HCT116 (cell line): ENCODE results near the gene CATSPERZ.

ENCODE experiments used
- CEBPB ChIP-seq: IDR thresholded peaks from 2 replicates; pipeline ENCODE4 v1.6.1; 2012; ENCODE audit warnings: low read depth
- EZH2 ChIP-seq: fragments of 200-600 bp; sonication (generic); IDR thresholded peaks from 2 replicates; pipeline ENCODE4 v1.6.1; 2017; ENCODE audit warnings: antibody characterized with exemption, mixed run types
- POLR2A ChIP-seq: IDR thresholded peaks from 2 replicates; pipeline ENCODE4 v1.7.0; 2011; ENCODE audit warnings: borderline replicate concordance; ENCODE audit not compliant: insufficient read depth, insufficient read length; ENCODE audit errors: extremely low read depth
- SIN3A ChIP-seq: IDR thresholded peaks from 2 replicates; pipeline ENCODE4 v1.6.1; 2012; ENCODE audit warnings: low read depth
- TF ChIP-seq, protein P1 (sequence below), 3 experiments: fragments of 200-600 bp in 1 of 3; sonication (generic) in 1 of 3; IDR thresholded peaks in 2 of 3; conservative IDR thresholded peaks in 1 of 3; 2 replicates each; pipeline ENCODE4 v1.5.1; 2012 to 2017; ENCODE audit warnings: low read depth in 2 of 3, low read length in 2 of 3, antibody characterized with exemption in 1 of 3, borderline replicate concordance in 1 of 3, control low read depth in 1 of 3, mild to moderate bottlenecking in 1 of 3, mixed read lengths in 1 of 3, mixed run types in 1 of 3, moderate library complexity in 1 of 3; ENCODE audit not compliant: insufficient read depth in 1 of 3

DNA sequence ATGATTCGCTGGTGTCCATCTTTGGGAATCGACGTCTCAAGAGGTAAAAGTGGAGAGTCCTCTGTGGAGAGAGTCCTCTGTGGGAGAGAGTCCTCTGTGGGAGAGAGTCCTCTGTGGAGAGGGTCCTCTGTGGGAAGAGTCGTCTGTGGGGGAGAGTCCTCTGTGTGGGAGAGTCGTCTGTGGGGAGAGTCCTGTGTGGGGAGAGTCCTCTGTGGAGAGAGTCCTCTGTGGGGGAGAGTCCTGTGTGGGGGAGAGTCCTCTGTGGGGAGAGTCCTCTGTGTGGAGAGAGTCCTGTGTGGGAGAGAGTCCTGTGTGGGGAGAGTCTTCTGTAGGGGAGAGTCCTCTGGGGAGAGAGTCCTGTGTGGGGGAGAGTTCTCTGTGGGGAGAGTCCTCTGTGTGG lies 20.9 kb downstream of the CATSPERZ start:
- no peak for TF ChIP-seq SIN3A
- TF ChIP-seq EZH2 = no peak
- TF ChIP-seq CEBPB = no peak
- TF ChIP-seq, protein P1, sequence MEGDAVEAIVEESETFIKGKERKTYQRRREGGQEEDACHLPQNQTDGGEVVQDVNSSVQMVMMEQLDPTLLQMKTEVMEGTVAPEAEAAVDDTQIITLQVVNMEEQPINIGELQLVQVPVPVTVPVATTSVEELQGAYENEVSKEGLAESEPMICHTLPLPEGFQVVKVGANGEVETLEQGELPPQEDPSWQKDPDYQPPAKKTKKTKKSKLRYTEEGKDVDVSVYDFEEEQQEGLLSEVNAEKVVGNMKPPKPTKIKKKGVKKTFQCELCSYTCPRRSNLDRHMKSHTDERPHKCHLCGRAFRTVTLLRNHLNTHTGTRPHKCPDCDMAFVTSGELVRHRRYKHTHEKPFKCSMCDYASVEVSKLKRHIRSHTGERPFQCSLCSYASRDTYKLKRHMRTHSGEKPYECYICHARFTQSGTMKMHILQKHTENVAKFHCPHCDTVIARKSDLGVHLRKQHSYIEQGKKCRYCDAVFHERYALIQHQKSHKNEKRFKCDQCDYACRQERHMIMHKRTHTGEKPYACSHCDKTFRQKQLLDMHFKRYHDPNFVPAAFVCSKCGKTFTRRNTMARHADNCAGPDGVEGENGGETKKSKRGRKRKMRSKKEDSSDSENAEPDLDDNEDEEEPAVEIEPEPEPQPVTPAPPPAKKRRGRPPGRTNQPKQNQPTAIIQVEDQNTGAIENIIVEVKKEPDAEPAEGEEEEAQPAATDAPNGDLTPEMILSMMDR (IDR thresholded peaks at IDR 0.05 in 2 of 3, conservative IDR thresholded peaks at IDR 0.05 in 1 of 3; ENCODE audit: borderline replicate concordance in 1 of 3, insufficient read depth in 1 of 3, low read depth in 2 of 3, low read length in 2 of 3) = no peak
- TF ChIP-seq POLR2A = no peak
